Osteoblast (primary cell): Measurements from ENCODE around the gene RBM44. TPM values are rescaled to one million over a fixed set of nuclear protein-coding genes. Genes with fewer than 3 reads are reported as not detected.

Experiments used
- DNase-seq: peaks from one replicate; pipeline ENCODE4 v3.0.0; 2011; ENCODE audit warnings: low spot score, mixed read lengths; ENCODE audit not compliant: insufficient read length; ENCODE audit errors: missing footprints
- H2AFZ ChIP-seq: 2 replicates; pipeline ENCODE4 v1.6.0; 2011; ENCODE audit warnings: mild to moderate bottlenecking, low read length
- H3K27ac ChIP-seq: 2 replicates; pipeline ENCODE4 v1.5.1; 2011; ENCODE audit warnings: mild to moderate bottlenecking, low read depth, low read length, moderate library complexity
- H3K27me3 ChIP-seq: 2 replicates; pipeline ENCODE4 v1.6.0; 2012; ENCODE audit warnings: mild to moderate bottlenecking, control low read depth, inconsistent platforms, low read length, moderate library complexity; ENCODE audit not compliant: insufficient read depth
- H3K36me3 ChIP-seq: 2 replicates; pipeline ENCODE4 v1.5.1; 2011; ENCODE audit warnings: mild to moderate bottlenecking, low read length, control low read depth, moderate library complexity; ENCODE audit not compliant: insufficient read depth
- H3K4me1 ChIP-seq: 2 replicates; pipeline ENCODE4 v1.5.1; 2011; ENCODE audit warnings: mild to moderate bottlenecking, low read length, control low read depth, moderate library complexity; ENCODE audit not compliant: insufficient read depth
- H3K4me2 ChIP-seq: 2 replicates; pipeline ENCODE4 v1.6.0; 2011; ENCODE audit warnings: mild to moderate bottlenecking, low read length; ENCODE audit not compliant: insufficient read depth
- H3K4me3 ChIP-seq: fragments of 200-600 bp; sonication (generic); 3 replicates; pipeline ENCODE4 v1.5.1; 2012; ENCODE audit warnings: mild to moderate bottlenecking, low read length, inconsistent platforms; ENCODE audit not compliant: insufficient read depth
- H3K79me2 ChIP-seq: 2 replicates; pipeline ENCODE4 v1.6.0; 2012; ENCODE audit warnings: mild to moderate bottlenecking, low read length, control low read depth, inconsistent platforms; ENCODE audit not compliant: insufficient read depth
- H3K9me3 ChIP-seq: 2 replicates; pipeline ENCODE4 v1.5.1; 2011; ENCODE audit warnings: low read depth, low read length, control low read depth
- H4K20me1 ChIP-seq: 2 replicates; pipeline ENCODE4 v1.6.0; 2012; ENCODE audit warnings: mild to moderate bottlenecking, low read length, control low read depth; ENCODE audit not compliant: insufficient read depth
- total RNA-seq: library from RNA; depleted of rRNA; stranded (reverse); fragments of >200 nt; gene quantifications from 2 replicates; pipeline ENCODE4 v1.2.3, GENCODE V29; 2012
- TF ChIP-seq, protein P1 (sequence below): IDR thresholded peaks from 2 replicates; pipeline ENCODE4 v1.5.1; 2011; ENCODE audit warnings: mild to moderate bottlenecking, low read depth, low read length, moderate library complexity; ENCODE audit errors: extremely low read depth

The RBM44 gene
- total RNA-seq, 1 donor, result 0.72 TPM

DNA sequence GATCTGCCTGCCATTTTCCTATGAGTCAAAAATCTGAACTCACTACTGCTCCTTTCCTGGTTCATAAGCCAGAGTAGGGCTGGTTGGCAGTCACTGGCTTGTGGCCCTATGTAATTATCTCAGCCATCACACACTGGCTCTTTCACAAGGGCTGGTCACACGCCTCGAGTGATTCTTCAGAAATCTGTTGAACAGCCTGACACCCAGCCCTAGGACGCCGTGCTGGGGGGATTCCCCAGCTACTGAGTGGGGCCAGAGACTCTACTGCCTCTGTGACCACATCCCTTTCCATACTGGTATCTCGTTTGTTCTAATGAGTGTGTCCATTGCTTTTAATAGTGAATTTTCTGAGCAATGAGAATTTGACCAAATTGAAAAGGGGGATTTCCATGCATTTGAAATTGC is 45.8 kb upstream of the RBM44 start:
- H3K27me3 ChIP-seq, result no peaks in the 10 kb centered on the region
- no peak overlapping the region for H3K4me3 ChIP-seq
- no peak for DNase-seq
- H2AFZ ChIP-seq, result no peak overlapping the region
- no peak overlapping the region for H3K4me2 ChIP-seq
- no peaks in the 10 kb centered on the region for H4K20me1 ChIP-seq
- no peaks in the 10 kb centered on the region for H3K9me3 ChIP-seq
- H3K79me2 ChIP-seq, result no peaks in the 10 kb centered on the region
- peaks cover 39% of the 10 kb centered on the region for H3K36me3 ChIP-seq
- TF ChIP-seq, protein P1, sequence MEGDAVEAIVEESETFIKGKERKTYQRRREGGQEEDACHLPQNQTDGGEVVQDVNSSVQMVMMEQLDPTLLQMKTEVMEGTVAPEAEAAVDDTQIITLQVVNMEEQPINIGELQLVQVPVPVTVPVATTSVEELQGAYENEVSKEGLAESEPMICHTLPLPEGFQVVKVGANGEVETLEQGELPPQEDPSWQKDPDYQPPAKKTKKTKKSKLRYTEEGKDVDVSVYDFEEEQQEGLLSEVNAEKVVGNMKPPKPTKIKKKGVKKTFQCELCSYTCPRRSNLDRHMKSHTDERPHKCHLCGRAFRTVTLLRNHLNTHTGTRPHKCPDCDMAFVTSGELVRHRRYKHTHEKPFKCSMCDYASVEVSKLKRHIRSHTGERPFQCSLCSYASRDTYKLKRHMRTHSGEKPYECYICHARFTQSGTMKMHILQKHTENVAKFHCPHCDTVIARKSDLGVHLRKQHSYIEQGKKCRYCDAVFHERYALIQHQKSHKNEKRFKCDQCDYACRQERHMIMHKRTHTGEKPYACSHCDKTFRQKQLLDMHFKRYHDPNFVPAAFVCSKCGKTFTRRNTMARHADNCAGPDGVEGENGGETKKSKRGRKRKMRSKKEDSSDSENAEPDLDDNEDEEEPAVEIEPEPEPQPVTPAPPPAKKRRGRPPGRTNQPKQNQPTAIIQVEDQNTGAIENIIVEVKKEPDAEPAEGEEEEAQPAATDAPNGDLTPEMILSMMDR, result no peak
- H3K27ac ChIP-seq, result no peak overlapping the region
- H3K4me1 ChIP-seq, result no peaks in the 10 kb centered on the region

- no peak for DNase-seq
- Histone ChIP-seq H3K4me2 (no peak overlapping the region), H3K27me3 (no peaks in the 10 kb centered on the region), H3K4me1 (no peaks in the 10 kb centered on the region), H3K4me3 (no peak overlapping the region), H4K20me1 (no peaks in the 10 kb centered on the region), H2AFZ (no peak overlapping the region), H3K79me2 (no peaks in the 10 kb centered on the region), H3K9me3 (no peaks in the 10 kb centered on the region), H3K27ac (no peak overlapping the region), H3K36me3 (peaks cover 34% of the 10 kb centered on the region)
- TF ChIP-seq, protein P1, result no peak
Measured at GRCh38 chr2:237754182-237754581, 44.4 kb upstream of the RBM44 start.

DNA sequence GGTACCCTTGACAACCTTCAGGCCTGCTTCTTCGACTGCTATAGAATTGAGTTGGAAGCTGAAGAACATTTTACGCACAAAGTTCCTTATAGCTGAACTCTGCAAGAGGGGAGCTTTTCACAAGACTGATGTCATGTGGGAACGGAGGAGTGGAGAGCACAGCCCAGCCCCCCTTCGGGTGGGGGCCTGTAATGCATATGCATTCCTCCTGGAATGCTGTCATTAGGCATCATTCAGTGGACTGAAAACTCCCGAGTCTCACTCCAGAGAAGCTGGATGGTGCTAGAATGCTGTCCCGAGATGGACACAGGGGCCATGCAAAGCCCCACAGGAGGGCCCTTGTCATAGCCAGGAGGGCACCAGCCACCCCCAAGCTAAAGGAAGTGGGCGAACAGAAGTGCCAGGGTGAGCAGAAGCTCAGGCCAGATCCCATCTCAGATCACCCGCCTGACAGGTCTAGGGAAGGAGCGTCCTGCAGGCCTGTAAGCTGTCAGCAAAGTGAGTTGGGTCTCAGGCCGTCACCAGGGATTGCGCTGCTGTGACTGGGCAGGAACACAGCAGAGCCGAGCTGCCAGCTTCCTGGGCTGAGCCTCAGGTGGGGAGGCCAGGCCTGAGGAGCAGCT is 43.8 kb upstream of the RBM44 start:
- TF ChIP-seq, protein P1, result no peak
- H3K9me3 ChIP-seq, result no peaks in the 10 kb centered on the region
- peaks cover 38% of the 10 kb centered on the region for H3K36me3 ChIP-seq
- no peak overlapping the region for H3K4me3 ChIP-seq
- no peak for DNase-seq
- H4K20me1 ChIP-seq, result no peaks in the 10 kb centered on the region
- H2AFZ ChIP-seq, result no peak overlapping the region
- H3K4me2 ChIP-seq, result no peak overlapping the region
- H3K4me1 ChIP-seq, result no peaks in the 10 kb centered on the region
- no peak overlapping the region for H3K27ac ChIP-seq
- H3K79me2 ChIP-seq, result no peaks in the 10 kb centered on the region
- no peaks in the 10 kb centered on the region for H3K27me3 ChIP-seq

GRCh38 chr2:237757616-237758015 is 41.0 kb upstream of the RBM44 start:
- Histone ChIP-seq H3K4me3 (no peak overlapping the region), H3K9me3 (no peaks in the 10 kb centered on the region), H3K27me3 (no peaks in the 10 kb centered on the region), H3K27ac (no peak overlapping the region), H3K79me2 (no peaks in the 10 kb centered on the region), H3K4me2 (no peak overlapping the region), H4K20me1 (no peaks in the 10 kb centered on the region), H3K4me1 (peaks cover 9% of the 10 kb centered on the region), H2AFZ (no peak overlapping the region), H3K36me3 (peaks cover 39% of the 10 kb centered on the region)
- TF ChIP-seq, protein P1, result no peak
- no peak for DNase-seq
